Vagina (tissue), 2 donors: ENCODE measurements around the gene ENOX1. TPM values are rescaled to one million over a fixed set of nuclear protein-coding genes. Genes with fewer than 3 reads are reported as not detected.

ENCODE experiments used
- DNase-seq, 2 donors: peaks; one replicate each; pipeline ENCODE4 v3.0.0-alpha.2; 2017; ENCODE audit errors: extremely low spot score in 2 of 2
- H3K27ac ChIP-seq: fragments of 200-600 bp; sonication (generic); one replicate; pipeline ENCODE4 v1.5.1; 2019
- H3K27me3 ChIP-seq: fragments of 200-600 bp; sonication (generic); one replicate; pipeline ENCODE4 v1.5.1; 2019
- H3K36me3 ChIP-seq, 2 donors: fragments of 200-600 bp; sonication (generic); one replicate each; pipeline ENCODE4 v1.5.1; 2017 to 2019
- H3K4me1 ChIP-seq: fragments of 200-600 bp; sonication (generic); one replicate; pipeline ENCODE4 v1.5.1; 2019
- H3K4me3 ChIP-seq, 2 donors: fragments of 200-600 bp; sonication (generic); 1 replicate in 1 of 2; 2 replicates in 1 of 2; pipeline ENCODE4 v1.5.1; 2016 to 2019
- H3K9me3 ChIP-seq: fragments of 200-600 bp; sonication (generic); one replicate; pipeline ENCODE4 v1.5.1; 2019
- CTCF ChIP-seq, 3 experiments: fragments of 450-650 bp in 2 of 3; fragments of 200-600 bp in 1 of 3; sonication (generic) in 1 of 3; IDR thresholded peaks; one replicate each; pipeline ENCODE4 v1.5.1; 2017 to 2019; ENCODE audit warnings: antibody characterized with exemption in 3 of 3, mild to moderate bottlenecking in 2 of 3, moderate library complexity in 2 of 3
- POLR2A ChIP-seq, 2 donors: fragments of 450-650 bp; IDR thresholded peaks; one replicate each; pipeline ENCODE4 v1.6.1; 2017; ENCODE audit warnings: antibody characterized with exemption in 2 of 2, mild to moderate bottlenecking in 2 of 2, moderate library complexity in 2 of 2
- POLR2AphosphoS5 ChIP-seq, 2 donors: sonication (generic); formaldehyde crosslinking; IDR thresholded peaks; one replicate each; pipeline ENCODE4 v1.9.0; 2017; ENCODE audit warnings: antibody characterized with exemption in 2 of 2, mild to moderate bottlenecking in 2 of 2, low read depth in 1 of 2; ENCODE audit not compliant: insufficient read depth in 1 of 2
- intact Hi-C: fragments of 100-400 bp; cut with DNase I; formaldehyde crosslinking; loops from one replicate; pipeline ENCODE4 v1.15.1; 2023
- total RNA-seq: library from RNA; depleted of rRNA; stranded (reverse); fragments of >200 nt; gene quantifications from one replicate; pipeline ENCODE4 v1.2.3, GENCODE V29; 2016

The ENOX1 gene
- total RNA-seq, 1 donor from 2014 or later: 2.7 TPM

- H3K27me3 ChIP-seq: no peaks in the 10 kb centered on the region
- no peaks in the 10 kb centered on the region for H3K9me3 ChIP-seq
- H3K4me1 ChIP-seq: no peaks in the 10 kb centered on the region
- H3K27ac ChIP-seq: no peak overlapping the region
- no peak for TF ChIP-seq CTCF (IDR thresholded peaks at IDR 0.05)
- no peak for TF ChIP-seq POLR2AphosphoS5 (IDR thresholded peaks at IDR 0.05; ENCODE audit: insufficient read depth in 1 of 2, low read depth in 1 of 2)
- no peak for TF ChIP-seq POLR2A (IDR thresholded peaks at IDR 0.05)
- no peak for DNase-seq
- intact Hi-C loops: no loop called here
- H3K4me3 ChIP-seq: no peak overlapping the region
- no peaks in the 10 kb centered on the region for H3K36me3 ChIP-seq
These were observed 43.9 kb downstream of the ENOX1 start for GRCh38 chr13:43742911-43743310.

GRCh38 chr13:43737392-43737923 is 49.3 kb downstream of the ENOX1 start:
- intact Hi-C loops: no loop called here
- no peak overlapping the region for H3K4me3 ChIP-seq
- H3K4me1 ChIP-seq: no peaks in the 10 kb centered on the region
- TF ChIP-seq POLR2A (IDR thresholded peaks at IDR 0.05) (no peak), CTCF (IDR thresholded peaks at IDR 0.05) (no peak), POLR2AphosphoS5 (IDR thresholded peaks at IDR 0.05; ENCODE audit: insufficient read depth in 1 of 2, low read depth in 1 of 2) (no peak)
- no peak for DNase-seq
- no peaks in the 10 kb centered on the region for H3K9me3 ChIP-seq
- H3K27me3 ChIP-seq: no peaks in the 10 kb centered on the region
- H3K36me3 ChIP-seq: no peaks in the 10 kb centered on the region
- no peak overlapping the region for H3K27ac ChIP-seq

- no peak overlapping the region for H3K27ac ChIP-seq
- intact Hi-C loops: no loop called here
- DNase-seq: no peak
- no peaks in the 10 kb centered on the region for H3K36me3 ChIP-seq
- no peaks in the 10 kb centered on the region for H3K9me3 ChIP-seq
- H3K4me3 ChIP-seq: no peak overlapping the region
- H3K4me1 ChIP-seq: peaks cover 5% of the 10 kb centered on the region
- no peak for TF ChIP-seq CTCF (IDR thresholded peaks at IDR 0.05)
- no peak for TF ChIP-seq POLR2AphosphoS5 (IDR thresholded peaks at IDR 0.05; ENCODE audit: insufficient read depth in 1 of 2, low read depth in 1 of 2)
- no peak for TF ChIP-seq POLR2A (IDR thresholded peaks at IDR 0.05)
- H3K27me3 ChIP-seq: no peaks in the 10 kb centered on the region
These were observed 54.0 kb downstream of the ENOX1 start for GRCh38 chr13:43732726-43733125.

- Histone ChIP-seq H3K27ac (no peak overlapping the region), H3K27me3 (no peaks in the 10 kb centered on the region), H3K36me3 (no peaks in the 10 kb centered on the region), H3K9me3 (no peaks in the 10 kb centered on the region), H3K4me3 (no peak overlapping the region), H3K4me1 (peaks cover 5% of the 10 kb centered on the region)
- DNase-seq: no peak
- TF ChIP-seq POLR2A (IDR thresholded peaks at IDR 0.05) (no peak), CTCF (IDR thresholded peaks at IDR 0.05) (no peak), POLR2AphosphoS5 (IDR thresholded peaks at IDR 0.05; ENCODE audit: insufficient read depth in 1 of 2, low read depth in 1 of 2) (no peak)
- intact Hi-C loops: no loop called here
These were observed 55.5 kb downstream of the ENOX1 start for GRCh38 chr13:43731296-43731695.

GRCh38 chr13:43730642-43731041 is 56.1 kb downstream of the ENOX1 start:
- H3K36me3 ChIP-seq: no peaks in the 10 kb centered on the region
- H3K4me1 ChIP-seq: peaks cover 5% of the 10 kb centered on the region
- no peaks in the 10 kb centered on the region for H3K27me3 ChIP-seq
- no peak overlapping the region for H3K27ac ChIP-seq
- H3K9me3 ChIP-seq: no peaks in the 10 kb centered on the region
- intact Hi-C loops: no loop called here
- H3K4me3 ChIP-seq: no peak overlapping the region
- TF ChIP-seq CTCF (IDR thresholded peaks at IDR 0.05) (no peak), POLR2A (IDR thresholded peaks at IDR 0.05) (no peak), POLR2AphosphoS5 (IDR thresholded peaks at IDR 0.05; ENCODE audit: insufficient read depth in 1 of 2, low read depth in 1 of 2) (no peak)
- no peak for DNase-seq
